HUDEP-2 (cell line): ENCODE results near the gene UBXN10.

ENCODE experiments used
- DNase-seq, 76 experiments: peaks; one replicate each; lab custom pipeline; 2025; ENCODE audit not compliant: unreplicated experiment in 76 of 76; lab: John Stamatoyannopoulos, UW

Gene UBXN10

DNA sequence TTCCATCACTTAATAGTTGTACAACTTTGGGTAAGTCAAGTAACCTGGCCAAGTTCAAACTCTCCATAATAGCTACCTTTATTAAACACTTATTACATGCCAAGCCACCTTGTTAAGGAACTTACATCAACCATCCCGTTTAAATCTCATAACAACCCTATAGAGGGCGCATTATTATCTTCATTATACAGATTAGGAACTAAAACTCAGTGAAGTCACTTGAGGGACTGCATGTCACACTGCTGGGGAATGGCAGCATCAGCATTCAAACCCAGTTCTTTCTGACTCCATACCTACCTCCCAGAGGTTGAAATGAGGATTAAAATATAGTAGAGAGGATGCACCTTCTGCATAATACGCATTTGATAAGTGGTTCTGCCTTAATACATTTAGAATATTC lies 47.5 kb downstream of the UBXN10 start:
- DNase-seq, result peak in 12 of 76 experiments; percentile 3 to 44 (median 19)

DNA sequence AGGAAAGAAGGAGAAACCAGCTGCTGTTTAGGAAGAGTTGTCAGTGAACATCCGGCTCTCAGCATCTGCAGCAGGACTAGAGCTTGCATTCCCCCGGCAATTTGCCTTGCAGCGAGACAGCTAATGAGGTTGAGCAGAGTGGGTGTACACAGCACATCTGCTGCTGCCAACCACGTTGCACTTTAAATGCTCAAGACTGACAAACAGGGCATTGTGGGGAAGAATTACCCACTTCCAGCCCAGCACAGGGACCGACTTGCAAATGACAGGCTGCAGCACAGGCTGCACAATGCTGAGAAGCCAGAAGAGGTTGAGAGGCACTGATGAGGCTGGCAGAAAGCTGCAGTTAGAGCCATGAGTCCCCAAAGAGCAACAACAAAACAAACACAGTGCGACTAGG lies 48.0 kb downstream of the UBXN10 start:
- no peak for DNase-seq

- DNase-seq, result no peak
Observed at GRCh38 chr1:20234788-20235535, 49.1 kb downstream of the UBXN10 start.

DNA sequence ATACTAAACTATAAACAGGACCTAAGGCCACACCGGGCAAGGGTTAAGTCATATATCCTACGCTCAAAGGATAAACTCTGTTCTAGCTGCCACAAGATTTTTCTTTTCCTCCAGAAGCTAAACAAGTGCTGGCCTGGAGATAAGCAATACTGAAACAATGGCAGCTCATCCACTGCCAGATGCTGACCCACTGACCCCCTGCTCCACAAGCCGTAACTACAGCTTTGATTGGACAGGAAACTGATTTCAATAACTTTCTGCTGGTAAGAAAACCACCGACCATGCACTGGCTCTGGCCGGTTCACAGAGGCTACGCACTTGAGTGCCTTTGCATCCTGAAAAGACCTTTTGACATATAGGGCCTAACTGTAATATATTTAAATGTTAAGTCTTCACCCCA lies 51.8 kb downstream of the UBXN10 start:
- no peak for DNase-seq

- DNase-seq, result no peak
Observed at GRCh38 chr1:20240012-20240411, 54.1 kb downstream of the UBXN10 start.

- no peak for DNase-seq
Observed at GRCh38 chr1:20242890-20243479, 57.1 kb downstream of the UBXN10 start.
